GM19025 (cell line): Measurements from ENCODE around the gene PREPL.
"Not testable (repeated sequence)": the region's sequence is repeated elsewhere in the genome, so short reads cannot be mapped to it uniquely, and the experiment has no call there.

Source experiments
- ATAC-seq: cut with Tn5 transposase; IDR thresholded peaks from one replicate; pipeline ENCODE4 v1.9.1; 2021; ENCODE audit warnings: mild to moderate bottlenecking, low read depth, moderate library complexity; ENCODE audit not compliant: unreplicated experiment

The PREPL gene

GRCh38 chr2:44361330-44362206 lies at the start of gene PREPL, which contains the start of gene CAMKMT:
Gene PREPL, minus strand, starts transcription at chr2:44361494. Its CDS starts 15,152 bp downstream, at chr2:44346342.
Gene CAMKMT, plus strand, starts transcription at chr2:44361947.
- ATAC-seq = peak; percentile 71

- ATAC-seq = no peak
Measured at GRCh38 chr2:44398243-44398897, 37.1 kb upstream of the PREPL start.

GRCh38 chr2:44397447-44398175 lies 36.3 kb upstream of the PREPL start:
- no peak for ATAC-seq

- ATAC-seq = no peak
Measured at GRCh38 chr2:44392338-44392943, 31.1 kb upstream of the PREPL start.

DNA sequence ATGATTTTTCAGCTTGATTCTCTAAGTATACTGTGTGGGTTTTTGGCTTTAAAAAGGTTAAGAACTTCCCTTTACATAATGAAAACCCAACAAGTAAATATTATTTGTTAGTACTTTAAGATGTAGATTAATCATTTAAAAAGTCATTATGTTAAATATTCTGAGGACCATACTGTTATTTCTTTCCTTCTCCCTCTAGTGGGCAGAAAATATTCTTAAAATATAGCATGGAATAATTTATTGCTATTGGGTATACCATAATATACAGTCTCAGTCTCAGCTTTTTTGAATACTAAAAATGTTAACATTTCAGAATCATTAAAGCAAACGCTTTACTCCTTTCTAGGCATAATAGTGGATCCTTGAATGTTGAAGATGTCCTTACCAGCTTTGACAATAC lies 28.6 kb upstream of the PREPL start:
- ATAC-seq = no peak

DNA sequence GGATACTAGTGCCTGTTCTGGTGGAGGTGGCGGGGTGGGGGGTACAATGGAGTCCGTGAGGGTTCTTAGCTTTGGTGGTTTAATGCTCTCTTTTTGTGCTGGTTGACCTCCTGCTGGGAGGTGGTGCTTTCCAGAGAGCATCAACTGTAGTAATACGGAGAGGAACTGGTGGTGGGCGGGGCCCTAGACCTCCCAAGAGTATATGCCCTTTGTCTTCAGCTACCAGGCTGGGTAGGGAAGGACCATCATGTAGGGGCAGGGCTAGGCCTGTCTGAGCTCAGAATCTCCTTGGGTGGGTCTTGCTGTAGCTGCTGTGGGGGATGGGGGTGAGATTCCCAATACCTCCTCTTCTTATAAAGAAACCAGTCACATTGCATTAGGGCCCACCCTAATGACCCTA lies 27.6 kb upstream of the PREPL start:
- ATAC-seq = no peak

GRCh38 chr2:44385226-44385625 lies 23.9 kb upstream of the PREPL start:
- not testable (repeated sequence) for ATAC-seq

DNA sequence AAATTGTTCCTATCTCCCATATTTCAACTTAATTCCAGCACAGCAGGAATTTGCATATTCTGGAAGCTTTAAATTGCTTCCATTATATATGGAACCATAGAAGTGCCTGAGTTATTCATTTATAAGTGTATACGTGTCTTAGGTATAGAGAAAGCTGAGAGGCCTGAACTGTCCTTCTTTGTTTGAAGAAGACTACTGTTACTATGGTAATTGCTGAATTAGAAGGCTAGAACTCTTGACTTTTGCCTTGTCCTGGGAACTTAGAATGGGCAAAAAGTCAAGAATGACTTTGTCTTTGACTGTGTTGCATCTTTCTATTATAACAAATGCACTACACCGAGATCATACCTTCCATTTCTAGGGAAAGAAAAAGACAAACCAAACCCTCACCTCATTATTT lies 16.2 kb upstream of the PREPL start:
- no peak for ATAC-seq

DNA sequence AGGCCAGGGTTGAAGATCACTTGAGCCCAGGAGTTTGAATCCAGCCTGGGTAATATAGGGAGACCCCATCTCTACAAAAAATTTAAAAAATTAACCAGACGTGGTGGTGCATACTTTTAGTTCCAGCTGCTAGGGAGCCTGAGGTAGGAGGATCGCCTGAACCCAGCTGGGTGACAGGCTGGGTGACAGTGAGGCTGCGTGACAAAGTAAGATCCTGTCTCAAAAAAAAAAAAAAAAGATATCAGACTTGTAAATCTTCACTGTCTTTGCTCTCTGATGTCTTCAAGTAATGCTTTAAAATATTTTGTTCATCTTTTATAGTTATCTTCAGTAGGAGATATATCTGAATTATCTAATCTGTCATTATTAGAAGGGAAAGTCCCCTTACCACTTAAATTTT lies 11.0 kb upstream of the PREPL start:
- no peak for ATAC-seq

GRCh38 chr2:44371445-44371844 lies 10.2 kb upstream of the PREPL start:
- ATAC-seq = no peak

DNA sequence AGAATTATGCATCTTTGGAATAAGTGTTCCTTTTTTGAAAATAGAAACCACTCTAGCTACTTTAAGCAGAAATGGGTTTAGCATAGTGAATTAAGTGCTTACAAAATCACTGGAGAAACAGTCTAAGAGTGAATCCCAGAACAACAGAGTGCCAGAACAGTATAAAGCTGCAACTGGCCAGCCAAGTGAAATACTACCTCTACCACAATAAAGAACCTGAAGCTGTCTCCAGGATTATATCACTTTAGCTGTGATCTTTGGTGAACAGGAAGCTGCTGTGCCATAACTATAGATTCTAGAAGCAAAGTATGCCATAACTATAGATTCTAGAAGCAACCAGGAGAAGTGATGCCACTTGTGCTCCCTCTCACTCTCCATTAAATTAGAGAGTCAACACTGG lies 8.1 kb upstream of the PREPL start:
- ATAC-seq = no peak

DNA sequence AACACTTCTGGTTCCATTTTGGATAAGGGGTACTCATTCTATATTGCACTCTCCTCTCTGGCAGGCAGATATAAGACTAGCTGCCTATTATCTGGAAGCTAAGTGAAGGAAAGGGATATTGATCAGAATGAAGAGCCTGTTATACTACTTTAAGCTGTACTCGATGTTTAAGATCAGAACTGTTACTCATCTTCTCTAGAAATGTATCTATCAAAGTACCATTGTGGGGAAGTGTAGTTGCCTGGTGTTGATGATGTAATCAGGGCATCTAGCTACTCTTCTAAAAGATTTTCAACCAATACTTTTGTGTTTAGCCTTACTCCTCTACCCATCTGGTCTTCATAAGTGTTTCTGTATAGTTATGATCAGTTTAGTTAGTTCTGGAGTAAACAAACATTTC lies 6.3 kb upstream of the PREPL start:
- ATAC-seq = no peak

- no peak for ATAC-seq
Measured at GRCh38 chr2:44364604-44365003, 3.3 kb upstream of the PREPL start.

GRCh38 chr2:44362207-44363015 lies 1.1 kb upstream of the PREPL start:
- peak; percentile 12 for ATAC-seq

- ATAC-seq = peak; percentile 2
Measured at GRCh38 chr2:44360749-44361329, 455 bp downstream of the PREPL start.

- no peak for ATAC-seq
Measured at GRCh38 chr2:44358503-44358902, 2.8 kb downstream of the PREPL start.

GRCh38 chr2:44354761-44355160 lies 6.5 kb downstream of the PREPL start:
- ATAC-seq = no peak

- no peak for ATAC-seq
Measured at GRCh38 chr2:44352510-44352909, 8.8 kb downstream of the PREPL start.

- no peak for ATAC-seq
Measured at GRCh38 chr2:44351676-44352075, 9.6 kb downstream of the PREPL start.

DNA sequence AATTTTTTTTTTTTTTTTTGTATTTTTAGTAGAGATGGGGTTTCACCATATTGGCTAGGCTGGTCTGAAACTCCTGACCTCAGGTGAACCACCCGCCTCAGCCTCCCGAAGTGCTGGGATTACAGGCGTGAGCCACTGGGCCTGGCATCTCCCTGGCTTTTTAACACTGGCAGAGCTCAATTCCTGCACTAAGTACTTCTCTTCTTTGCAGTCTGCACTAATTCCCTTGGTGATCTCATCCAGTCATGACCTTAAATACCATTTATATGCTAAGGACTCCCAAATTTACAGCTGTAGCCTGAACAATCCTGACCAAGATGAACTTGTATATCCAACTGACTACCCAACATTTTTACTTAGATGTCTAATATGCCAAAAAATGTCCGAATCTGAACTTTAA lies 10.2 kb downstream of the PREPL start:
- no peak for ATAC-seq
